GM21825 (cell line): ENCODE data around the gene SYNPO.

Experiments used
- ATAC-seq: cut with Tn5 transposase; IDR thresholded peaks from one replicate; pipeline ENCODE4 v1.9.1; 2021; ENCODE audit warnings: mild to moderate bottlenecking, moderate library complexity; ENCODE audit not compliant: unreplicated experiment

The SYNPO gene

GRCh38 chr5:150689120-150689519 lies 48.7 kb downstream of the SYNPO start:
- ATAC-seq, result no peak

GRCh38 chr5:150690760-150691159 lies 50.3 kb downstream of the SYNPO start:
- no peak for ATAC-seq

GRCh38 chr5:150692276-150692675 lies 51.8 kb downstream of the SYNPO start:
- ATAC-seq, result no peak

- no peak for ATAC-seq
Observed at GRCh38 chr5:150694612-150695011, 54.2 kb downstream of the SYNPO start.

GRCh38 chr5:150700246-150700593 lies 59.8 kb downstream of the SYNPO start:
- no peak for ATAC-seq

- peak; percentile 98 for ATAC-seq
Observed at GRCh38 chr5:150700594-150701377, 60.3 kb downstream of the SYNPO start, which contains the start of gene RBM22. Gene RBM22 (minus strand): TSS chr5:150701062. CDS start chr5:150700985, 77 bp downstream.

- no peak for ATAC-seq
Observed at GRCh38 chr5:150703762-150704161, 63.3 kb downstream of the SYNPO start.

GRCh38 chr5:150706776-150707390 lies 66.4 kb downstream of the SYNPO start:
- no peak for ATAC-seq
